Measurements from ENCODE around the gene PSRC1.
"Not testable (repeated sequence)": the region's sequence is repeated elsewhere in the genome, so short reads cannot be mapped to it uniquely, and the experiment has no call there.

PSRC1 gene

GRCh38 chr1:109304226-109304920 lies 21.4 kb upstream of the PSRC1 start:
- H3K9ac ChIP-seq (ENCODE audit: low read depth, low read length): no peak overlapping the region
- H3K9me3 ChIP-seq (ENCODE audit: control insufficient read depth, insufficient read depth, low read length): no peaks in the 10 kb centered on the region
- peaks cover 23% of the 10 kb centered on the region for H3K4me1 ChIP-seq (ENCODE audit: insufficient read depth, low read length)

GRCh38 chr1:109301874-109302273 lies 18.9 kb upstream of the PSRC1 start:
- no peak overlapping the region for H3K9ac ChIP-seq (ENCODE audit: low read depth, low read length)
- no peaks in the 10 kb centered on the region for H3K9me3 ChIP-seq (ENCODE audit: control insufficient read depth, insufficient read depth, low read length)
- no peaks in the 10 kb centered on the region for H3K36me3 ChIP-seq (ENCODE audit: insufficient read depth, low read length)
- H3K4me1 ChIP-seq (ENCODE audit: insufficient read depth, low read length): peaks cover 13% of the 10 kb centered on the region

More at GRCh38 chr1:109304226-109304920, 21.4 kb upstream of the PSRC1 start:
- H3K36me3 ChIP-seq (ENCODE audit: insufficient read depth, low read length): no peaks in the 10 kb centered on the region

- Histone ChIP-seq H3K36me3 (ENCODE audit: insufficient read depth, low read length) (no peaks in the 10 kb centered on the region), H3K4me1 (ENCODE audit: insufficient read depth, low read length) (peaks cover 8% of the 10 kb centered on the region; the same call in 1 of the 2 replicates), H3K9ac (ENCODE audit: low read depth, low read length) (no peak overlapping the region), H3K9me3 (ENCODE audit: control insufficient read depth, insufficient read depth, low read length) (no peaks in the 10 kb centered on the region)
Measured at GRCh38 chr1:109300650-109301151, 17.8 kb upstream of the PSRC1 start.

GRCh38 chr1:109299558-109300343 lies 16.8 kb upstream of the PSRC1 start:
- 0 out of 2 replicates have a peak, but pooled peaks cover 5% of the 10 kb centered on the region for H3K4me1 ChIP-seq (ENCODE audit: insufficient read depth, low read length)
- no peaks in the 10 kb centered on the region for H3K36me3 ChIP-seq (ENCODE audit: insufficient read depth, low read length)
- no peak overlapping the region for H3K9ac ChIP-seq (ENCODE audit: low read depth, low read length)
- H3K9me3 ChIP-seq (ENCODE audit: control insufficient read depth, insufficient read depth, low read length): no peaks in the 10 kb centered on the region

- H3K4me1 ChIP-seq (ENCODE audit: insufficient read depth, low read length): 0 out of 2 replicates have a peak, but pooled peaks cover 5% of the 10 kb centered on the region
- H3K9me3 ChIP-seq (ENCODE audit: control insufficient read depth, insufficient read depth, low read length): no peaks in the 10 kb centered on the region
- no peak overlapping the region for H3K9ac ChIP-seq (ENCODE audit: low read depth, low read length)
- no peaks in the 10 kb centered on the region for H3K36me3 ChIP-seq (ENCODE audit: insufficient read depth, low read length)
Measured at GRCh38 chr1:109298666-109299557, 16.0 kb upstream of the PSRC1 start.

GRCh38 chr1:109296782-109297181 lies 13.8 kb upstream of the PSRC1 start:
- 0 out of 2 replicates have a peak, but pooled peaks cover 5% of the 10 kb centered on the region for H3K4me1 ChIP-seq (ENCODE audit: insufficient read depth, low read length)
- no peaks in the 10 kb centered on the region for H3K36me3 ChIP-seq (ENCODE audit: insufficient read depth, low read length)
- no peak overlapping the region for H3K9ac ChIP-seq (ENCODE audit: low read depth, low read length)

GRCh38 chr1:109295712-109296415 lies 12.9 kb upstream of the PSRC1 start:
- no peaks in the 10 kb centered on the region for H3K9me3 ChIP-seq (ENCODE audit: control insufficient read depth, insufficient read depth, low read length)
- no peaks in the 10 kb centered on the region for H3K36me3 ChIP-seq (ENCODE audit: insufficient read depth, low read length)
- H3K9ac ChIP-seq (ENCODE audit: low read depth, low read length): no peak overlapping the region
- 0 out of 2 replicates have a peak, but pooled peaks cover 5% of the 10 kb centered on the region for H3K4me1 ChIP-seq (ENCODE audit: insufficient read depth, low read length)

More at GRCh38 chr1:109296782-109297181, 13.8 kb upstream of the PSRC1 start:
- H3K9me3 ChIP-seq (ENCODE audit: control insufficient read depth, insufficient read depth, low read length): no peaks in the 10 kb centered on the region

GRCh38 chr1:109294481-109294880 lies 11.5 kb upstream of the PSRC1 start:
- Histone ChIP-seq H3K36me3 (ENCODE audit: insufficient read depth, low read length) (no peaks in the 10 kb centered on the region), H3K4me1 (ENCODE audit: insufficient read depth, low read length) (0 out of 2 replicates have a peak, but pooled peaks cover 5% of the 10 kb centered on the region), H3K9me3 (ENCODE audit: control insufficient read depth, insufficient read depth, low read length) (no peaks in the 10 kb centered on the region), H3K9ac (ENCODE audit: low read depth, low read length) (no peak overlapping the region)

- no peak overlapping the region for H3K9ac ChIP-seq (ENCODE audit: low read depth, low read length)
- H3K9me3 ChIP-seq (ENCODE audit: control insufficient read depth, insufficient read depth, low read length): no peaks in the 10 kb centered on the region
- H3K4me1 ChIP-seq (ENCODE audit: insufficient read depth, low read length): 0 out of 2 replicates have a peak, but pooled peaks cover 5% of the 10 kb centered on the region
- no peaks in the 10 kb centered on the region for H3K36me3 ChIP-seq (ENCODE audit: insufficient read depth, low read length)
Measured at GRCh38 chr1:109293026-109293425, 10.1 kb upstream of the PSRC1 start.

- Histone ChIP-seq H3K36me3 (ENCODE audit: insufficient read depth, low read length) (no peaks in the 10 kb centered on the region), H3K9ac (ENCODE audit: low read depth, low read length) (no peak overlapping the region), H3K4me1 (ENCODE audit: insufficient read depth, low read length) (0 out of 2 replicates have a peak, but pooled peaks cover 5% of the 10 kb centered on the region), H3K9me3 (ENCODE audit: control insufficient read depth, insufficient read depth, low read length) (no peaks in the 10 kb centered on the region)
Measured at GRCh38 chr1:109292364-109292763, 9.4 kb upstream of the PSRC1 start.

GRCh38 chr1:109290998-109291397 lies 8.1 kb upstream of the PSRC1 start:
- H3K9me3 ChIP-seq (ENCODE audit: control insufficient read depth, insufficient read depth, low read length): no peaks in the 10 kb centered on the region

GRCh38 chr1:109290137-109290536 lies 7.2 kb upstream of the PSRC1 start:
- Histone ChIP-seq H3K9ac (ENCODE audit: low read depth, low read length) (no peak overlapping the region), H3K4me1 (ENCODE audit: insufficient read depth, low read length) (peaks cover 5% of the 10 kb centered on the region), H3K36me3 (ENCODE audit: insufficient read depth, low read length) (no peaks in the 10 kb centered on the region), H3K9me3 (ENCODE audit: control insufficient read depth, insufficient read depth, low read length) (no peaks in the 10 kb centered on the region)

More at GRCh38 chr1:109290998-109291397, 8.1 kb upstream of the PSRC1 start:
- Histone ChIP-seq H3K4me1 (ENCODE audit: insufficient read depth, low read length) (0 out of 2 replicates have a peak, but pooled peaks cover 5% of the 10 kb centered on the region), H3K9ac (ENCODE audit: low read depth, low read length) (no peak overlapping the region), H3K36me3 (ENCODE audit: insufficient read depth, low read length) (no peaks in the 10 kb centered on the region)

- H3K9ac ChIP-seq (ENCODE audit: low read depth, low read length); H3K9me3 ChIP-seq (ENCODE audit: control insufficient read depth, insufficient read depth, low read length); H3K36me3 ChIP-seq (ENCODE audit: insufficient read depth, low read length): not testable (repeated sequence)
- H3K4me1 ChIP-seq (ENCODE audit: insufficient read depth, low read length): peaks cover 16% of the 10 kb centered on the region
Measured at GRCh38 chr1:109286762-109287161, 3.8 kb upstream of the PSRC1 start.

Measured in ES-I3 (cell line).